Measurements from ENCODE around the gene KIF19.
A peak's percentile ranks its signal among the peaks of the same experiment; 100 is the strongest.

Gene KIF19

DNA sequence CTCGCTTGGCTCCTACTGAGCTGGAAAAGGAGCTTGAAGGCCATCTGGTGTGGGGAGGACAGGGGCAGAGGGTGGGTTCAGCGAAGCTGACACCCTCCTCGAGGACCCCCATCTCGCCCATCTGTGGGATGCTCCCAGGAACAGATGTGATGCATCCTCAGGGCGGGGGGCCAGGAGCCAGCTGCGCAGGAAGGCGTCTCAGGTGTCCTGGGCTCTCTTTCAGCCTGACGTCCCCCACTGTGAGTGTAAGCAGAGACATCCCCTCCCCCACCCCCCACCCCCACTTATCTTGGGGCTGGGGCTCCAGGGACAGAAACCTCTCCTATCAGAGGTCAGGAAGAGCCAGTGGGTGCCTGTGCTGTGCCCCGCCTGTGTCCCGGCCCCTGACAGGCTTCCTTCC lies 16.2 kb downstream of the KIF19 start:
- no peak for DNase-seq

- DNase-seq = no peak
Measured at GRCh38 chr17:74343121-74343520, 17.1 kb downstream of the KIF19 start.

- no peak for DNase-seq
Measured at GRCh38 chr17:74343526-74344284, 17.7 kb downstream of the KIF19 start.

GRCh38 chr17:74344658-74345057 lies 18.6 kb downstream of the KIF19 start:
- no peak for DNase-seq

- DNase-seq = no peak
Measured at GRCh38 chr17:74345433-74346241, 19.6 kb downstream of the KIF19 start.

GRCh38 chr17:74347646-74348045 lies 21.6 kb downstream of the KIF19 start:
- no peak for DNase-seq

- no peak for DNase-seq
Measured at GRCh38 chr17:74349120-74349519, 23.1 kb downstream of the KIF19 start.

DNA sequence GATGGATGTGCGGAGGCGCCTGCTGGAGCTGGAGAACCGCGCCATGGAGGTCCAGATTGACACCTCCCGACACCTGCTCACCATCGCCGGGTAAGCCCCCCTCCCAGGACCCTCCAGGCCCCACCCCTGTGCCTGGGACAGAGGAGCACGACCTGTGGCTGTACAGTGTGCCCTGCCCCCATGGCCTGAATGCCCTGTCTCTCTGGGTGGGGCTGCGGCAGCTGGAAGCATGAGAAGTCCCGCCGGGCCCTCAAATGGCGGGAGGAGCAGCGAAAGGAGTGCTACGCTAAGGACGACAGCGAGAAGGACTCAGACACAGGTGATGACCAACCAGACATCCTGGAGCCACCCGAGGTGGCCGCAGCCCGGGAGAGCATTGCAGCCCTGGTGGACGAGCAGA lies 24.5 kb downstream of the KIF19 start:
- no peak for DNase-seq

- DNase-seq = no peak
Measured at GRCh38 chr17:74351552-74352210, 25.7 kb downstream of the KIF19 start.

- no peak for DNase-seq
Measured at GRCh38 chr17:74353446-74354060, 27.5 kb downstream of the KIF19 start.

DNA sequence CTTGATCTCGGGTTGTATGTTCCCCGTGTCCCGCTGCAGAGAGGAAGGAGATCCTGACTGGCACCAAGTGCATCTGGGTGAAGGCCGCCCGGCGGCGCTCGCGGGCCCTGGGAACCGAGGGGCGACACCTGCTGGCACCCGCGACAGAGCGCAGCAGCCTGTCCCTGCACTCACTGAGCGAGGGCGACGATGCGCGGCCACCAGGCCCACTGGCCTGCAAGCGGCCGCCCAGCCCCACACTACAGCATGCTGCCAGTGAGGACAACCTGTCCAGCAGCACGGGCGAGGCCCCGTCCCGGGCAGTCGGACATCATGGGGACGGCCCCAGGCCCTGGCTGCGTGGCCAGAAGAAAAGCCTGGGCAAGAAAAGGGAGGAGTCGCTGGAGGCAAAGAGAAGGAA lies 28.1 kb downstream of the KIF19 start:
- DNase-seq = peak; percentile 55

DNA sequence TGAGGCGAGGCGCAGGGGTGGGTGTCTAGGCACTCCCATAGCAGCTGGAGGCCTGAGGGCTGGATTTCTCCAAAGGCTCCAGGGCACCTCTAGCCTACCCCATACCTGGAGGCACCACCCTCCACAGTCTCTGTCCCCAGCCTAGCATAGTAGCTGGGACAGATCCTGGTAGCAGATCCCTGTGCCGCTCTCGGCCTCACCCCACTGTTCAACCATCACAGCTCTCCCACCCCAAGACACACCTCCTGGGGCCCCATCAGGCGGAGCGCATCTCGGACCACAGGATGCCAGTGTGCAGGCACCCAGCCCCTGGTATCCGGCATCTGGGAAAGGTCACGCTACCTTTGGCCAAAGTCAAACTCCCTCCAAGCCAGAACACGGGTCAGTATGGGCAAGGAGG lies 28.5 kb downstream of the KIF19 start:
- DNase-seq = no peak

- DNase-seq = no peak
Measured at GRCh38 chr17:74355065-74355464, 29.0 kb downstream of the KIF19 start.

DNA sequence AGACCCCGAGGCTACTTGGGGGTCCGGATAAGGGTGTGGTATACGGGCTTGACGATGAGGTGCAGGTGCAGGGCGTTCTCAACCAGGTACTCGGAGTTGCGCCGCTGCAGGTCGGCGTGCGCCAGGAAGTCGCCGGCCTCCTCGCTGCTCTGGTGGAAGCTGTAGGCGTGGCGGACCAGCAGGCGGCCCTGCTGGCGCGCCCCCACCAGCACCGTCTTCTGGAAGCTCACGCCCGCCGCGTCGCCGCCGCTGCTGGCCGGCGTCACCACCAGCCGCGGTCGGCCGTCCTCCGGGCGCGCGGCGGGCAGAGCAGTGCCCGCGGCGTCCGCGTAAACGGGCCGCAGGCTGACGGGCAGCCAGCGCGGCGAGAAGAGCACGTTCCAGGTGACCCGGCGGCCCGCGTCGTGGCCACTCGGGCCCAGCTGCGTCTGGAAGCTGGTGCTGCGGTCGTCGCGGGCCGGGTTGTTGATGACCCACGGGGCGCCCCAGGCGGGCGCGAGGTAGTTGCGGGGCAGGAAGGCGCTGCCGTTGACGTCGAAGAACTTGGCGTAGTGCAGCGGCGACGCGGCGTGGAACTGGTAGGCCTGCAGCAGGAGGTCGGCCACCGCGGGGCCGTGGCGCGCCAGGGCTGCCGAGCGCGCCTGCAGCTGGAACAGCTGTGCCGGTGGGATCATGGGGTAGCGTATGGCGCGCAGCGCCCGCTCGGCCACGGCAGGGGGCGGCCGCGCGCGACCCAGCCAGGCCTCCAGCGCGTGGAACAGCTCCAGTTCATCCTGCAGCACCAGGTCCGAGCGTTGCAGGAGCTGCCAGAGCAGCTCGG lies 30.8 kb downstream of the KIF19 start:
- DNase-seq = no peak

- no peak for DNase-seq
Measured at GRCh38 chr17:74357466-74357809, 31.4 kb downstream of the KIF19 start.

DNA sequence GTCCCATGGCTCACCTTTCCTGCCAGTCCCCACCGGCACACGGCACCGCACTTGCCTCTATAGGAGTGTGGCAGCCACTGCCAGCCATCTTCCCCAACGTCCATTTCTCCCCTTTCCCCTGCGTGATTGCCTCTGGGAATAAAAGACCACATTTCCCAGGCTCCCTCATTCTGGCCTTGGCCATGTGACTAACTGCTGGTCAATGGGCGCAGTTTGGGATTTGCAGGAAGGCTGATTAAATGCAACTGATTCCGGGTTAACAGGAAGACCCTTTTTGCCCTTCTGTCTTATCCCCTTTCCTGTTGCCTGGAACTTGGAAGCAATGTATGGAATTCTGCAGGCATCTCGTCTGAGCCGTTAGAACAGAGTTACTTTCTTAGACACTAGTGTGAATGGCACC lies 32.7 kb downstream of the KIF19 start:
- no peak for DNase-seq

DNA sequence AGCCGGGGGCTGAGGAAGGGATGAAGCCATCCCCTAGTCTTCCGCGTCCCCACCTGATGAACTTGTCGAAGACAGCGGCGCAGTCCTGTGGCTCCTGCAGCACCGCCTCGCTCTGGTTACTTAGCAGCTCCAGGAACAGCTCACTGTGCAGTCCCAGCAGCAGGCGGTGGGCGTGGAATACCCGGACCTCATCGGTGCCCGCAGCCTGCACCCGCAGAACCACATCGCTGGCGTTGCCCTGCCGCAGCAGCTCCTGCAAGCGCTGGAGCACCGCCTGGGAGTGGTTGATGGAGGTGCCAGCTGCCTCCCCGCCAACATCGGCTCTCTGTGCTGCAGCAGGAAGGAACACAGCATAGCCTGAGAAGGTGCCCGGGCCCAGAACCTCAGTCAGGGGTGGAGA lies 33.9 kb downstream of the KIF19 start:
- DNase-seq = no peak

- no peak for DNase-seq
Measured at GRCh38 chr17:74360899-74361229, 34.8 kb downstream of the KIF19 start.

- peak; percentile 38 for DNase-seq
Measured at GRCh38 chr17:74361230-74362068, 35.4 kb downstream of the KIF19 start, which contains the start of gene BTBD17. TSS of gene BTBD17 (minus strand) at chr17:74361868. CDS start at chr17:74361819, 49 bp downstream.

GRCh38 chr17:74362069-74362405 lies 36.0 kb downstream of the KIF19 start:
- no peak for DNase-seq

GRCh38 chr17:74362810-74363498 lies 36.9 kb downstream of the KIF19 start:
- no peak for DNase-seq

Measured in activated naive CD4-positive, alpha-beta T cell treated with Interleukin-2 at 50 U/mL for 16 hours (primary cell).